ENCODE measurements around the gene ZNF530.

The ZNF530 gene

GRCh38 chr19:57583521-57584416 lies 15.9 kb upstream of the ZNF530 start, which contains the start of gene ZIK1:
Gene ZIK1 (plus strand): TSS chr19:57584145. CDS start chr19:57584357, 212 bp downstream.
- no peak; the same call in 1 of the 2 replicates for TF ChIP-seq CTCF (IDR thresholded peaks at IDR 0.05; ENCODE audit: low read depth, low read length)
- DNase-seq (ENCODE audit: extremely low read depth, low read depth): peak; percentile 70

GRCh38 chr19:57587529-57587928 lies 12.2 kb upstream of the ZNF530 start:
- DNase-seq (ENCODE audit: extremely low read depth, low read depth): no peak

GRCh38 chr19:57599377-57599760 lies 316 bp upstream of the ZNF530 start:
- DNase-seq (ENCODE audit: extremely low read depth, low read depth): no peak
- TF ChIP-seq CTCF (IDR thresholded peaks at IDR 0.05; ENCODE audit: low read depth, low read length): no peak

More at GRCh38 chr19:57587529-57587928, 12.2 kb upstream of the ZNF530 start:
- no peak for TF ChIP-seq CTCF (IDR thresholded peaks at IDR 0.05; ENCODE audit: low read depth, low read length)

- no peak for DNase-seq (ENCODE audit: extremely low read depth, low read depth)
- no peak for TF ChIP-seq CTCF (IDR thresholded peaks at IDR 0.05; ENCODE audit: low read depth, low read length)
Observed at GRCh38 chr19:57606931-57607330, 7.2 kb downstream of the ZNF530 start.

- DNase-seq (ENCODE audit: extremely low read depth, low read depth): no peak
- no peak for TF ChIP-seq CTCF (IDR thresholded peaks at IDR 0.05; ENCODE audit: low read depth, low read length)
Observed at GRCh38 chr19:57611113-57611512, 11.4 kb downstream of the ZNF530 start.

GRCh38 chr19:57613941-57614743 lies 14.5 kb downstream of the ZNF530 start, which contains the start of gene ZNF134:
Gene ZNF134 (plus strand): TSS chr19:57614242. CDS start chr19:57619469, 5,227 bp downstream.
- TF ChIP-seq CTCF (IDR thresholded peaks at IDR 0.05; ENCODE audit: low read depth, low read length): peak; percentile 22
- DNase-seq (ENCODE audit: extremely low read depth, low read depth): peak; percentile 49

Measured in AG09319 (cell line).